HepG2 (cell line): ENCODE data around the gene OSGIN1. TPM values are rescaled to one million over a fixed set of nuclear protein-coding genes. Genes with fewer than 3 reads are reported as not detected.

ENCODE experiments used
- EP300 ChIP-seq, 3 experiments: sonication (generic) in 1 of 3; formaldehyde crosslinking in 1 of 3; IDR thresholded peaks; 2 replicates each; pipeline versions ENCODE4 v1.5.1 to v1.6.1; 2011 to 2020; ENCODE audit warnings: low read depth in 2 of 3, low read length in 2 of 3, borderline replicate concordance in 1 of 3, improper control_type of control experiment in 1 of 3, mild to moderate bottlenecking in 1 of 3, missing genetic modification reagents in 1 of 3, moderate library complexity in 1 of 3
- FOXA1 ChIP-seq, 2 experiments: fragments of 450-650 bp in 1 of 2; sonication (generic) in 1 of 2; formaldehyde crosslinking in 1 of 2; IDR thresholded peaks; 2 replicates each; pipeline versions ENCODE4 v1.4.0 to v1.6.1; 2016 to 2020; ENCODE audit warnings: missing genetic modification reagents in 1 of 2
- FOXO1 ChIP-seq: sonication (generic); formaldehyde crosslinking; IDR thresholded peaks from 2 replicates; pipeline ENCODE4 v1.4.0; 2020; ENCODE audit warnings: missing genetic modification reagents
- MEF2D ChIP-seq: sonication (generic); formaldehyde crosslinking; IDR thresholded peaks from 2 replicates; pipeline ENCODE4 v1.5.1; 2020; ENCODE audit warnings: mild to moderate bottlenecking, missing genetic modification reagents
- NBN ChIP-seq: fragments of 450-650 bp; conservative IDR thresholded peaks from 2 replicates; pipeline ENCODE4 v1.6.1; 2017
- NFE2L2 ChIP-seq: fragments of 150-350 bp; IDR thresholded peaks from 2 replicates; pipeline ENCODE4 v1.6.1; 2014; ENCODE audit warnings: low read length
- SRSF9 ChIP-seq: fragments of 200-400 bp; formaldehyde crosslinking; IDR thresholded peaks from 2 replicates; pipeline ENCODE4 v1.6.1; 2018; ENCODE audit warnings: borderline replicate concordance, mild to moderate bottlenecking, low read depth, low read length; ENCODE audit not compliant: insufficient read depth, poor library complexity, severe bottlenecking
- SRY ChIP-seq: sonication (generic); formaldehyde crosslinking; IDR thresholded peaks from 2 replicates; pipeline ENCODE4 v1.8.0; 2022; ENCODE audit warnings: mild to moderate bottlenecking, missing genetic modification reagents
- TEF ChIP-seq: sonication (generic); formaldehyde crosslinking; IDR thresholded peaks from 2 replicates; pipeline ENCODE4 v1.5.0; 2020; ENCODE audit warnings: missing genetic modification reagents
- THYN1 ChIP-seq: sonication (generic); formaldehyde crosslinking; IDR thresholded peaks from 2 replicates; pipeline ENCODE4 v1.8.1; 2023; ENCODE audit warnings: low read depth, mild to moderate bottlenecking, moderate library complexity, missing genetic modification reagents, borderline replicate concordance
- ZBTB7B ChIP-seq: sonication (generic); formaldehyde crosslinking; IDR thresholded peaks from 2 replicates; pipeline ENCODE4 v1.4.0; 2020; ENCODE audit warnings: missing genetic modification reagents
- ZNF124 ChIP-seq: sonication (generic); formaldehyde crosslinking; IDR thresholded peaks from 2 replicates; pipeline ENCODE4 v1.4.0; 2020; ENCODE audit warnings: missing genetic modification reagents
- ZNF160 ChIP-seq: sonication (generic); formaldehyde crosslinking; IDR thresholded peaks from 2 replicates; pipeline ENCODE4 v1.8.0; 2022; ENCODE audit warnings: mild to moderate bottlenecking, inconsistent platforms, missing genetic modification reagents
- ZNF318 ChIP-seq: sonication (generic); formaldehyde crosslinking; IDR thresholded peaks from 2 replicates; pipeline ENCODE4 v1.4.0; 2020; ENCODE audit warnings: mild to moderate bottlenecking, missing genetic modification reagents
- ZNF33B ChIP-seq: sonication (generic); formaldehyde crosslinking; IDR thresholded peaks from 2 replicates; pipeline ENCODE4 v1.5.1; 2020; ENCODE audit warnings: mild to moderate bottlenecking, missing genetic modification reagents
- ZNF451 ChIP-seq: sonication (generic); formaldehyde crosslinking; IDR thresholded peaks from 2 replicates; pipeline ENCODE4 v1.5.0; 2020; ENCODE audit warnings: mild to moderate bottlenecking, missing genetic modification reagents
- ZNF607 ChIP-seq: sonication (generic); formaldehyde crosslinking; IDR thresholded peaks from 2 replicates; pipeline ENCODE4 v1.5.1; 2020; ENCODE audit warnings: missing genetic modification reagents, mild to moderate bottlenecking, borderline replicate concordance
- ZNF7 ChIP-seq: IDR thresholded peaks from 2 replicates; pipeline ENCODE4 v1.6.1; 2016; ENCODE audit warnings: missing biosample characterization, missing genetic modification reagents
- ZNF720 ChIP-seq: sonication (generic); formaldehyde crosslinking; IDR thresholded peaks from 2 replicates; pipeline ENCODE4 v1.4.0; 2020; ENCODE audit warnings: missing genetic modification reagents
- ZNF737 ChIP-seq: sonication (generic); formaldehyde crosslinking; IDR thresholded peaks from 2 replicates; pipeline ENCODE4 v1.5.0; 2020; ENCODE audit warnings: missing genetic modification reagents, mild to moderate bottlenecking, borderline replicate concordance
- ZSCAN25 ChIP-seq: sonication (generic); formaldehyde crosslinking; IDR thresholded peaks from 2 replicates; pipeline ENCODE4 v1.8.0; 2022; ENCODE audit warnings: mild to moderate bottlenecking, missing genetic modification reagents
- polyA plus RNA-seq, 8 experiments: library from polyadenylated mRNA; depleted of rRNA in 3 of 8; stranded (reverse) in 7 of 8; unstranded in 1 of 8; fragments of >200 nt; fragmentation: Illumina TruSeq in 4 of 8; extraction: Trizol in 4 of 8; gene quantifications; 2 replicates each; pipeline versions ENCODE4 v1.2.1 to v1.2.3, GENCODE V29; 2011 to 2016; ENCODE audit warnings: low read depth in 4 of 8, missing spikeins in 1 of 8, mixed read lengths in 1 of 8; ENCODE audit not compliant: insufficient read depth in 1 of 8
- total RNA-seq, 5 experiments: library from RNA; depleted of rRNA; stranded (reverse); fragments of >200 nt; fragmentation: Illumina TruSeq; extraction: Trizol; gene quantifications; 2 replicates each; pipeline ENCODE4 v1.2.3, GENCODE V29; 2016; ENCODE audit warnings: low read depth in 1 of 5

OSGIN1 gene
- total and polyA plus RNA-seq, 2 of the 13 experiments (the other 11 are each of a cell fraction or from before 2014, with no cell fraction given): 20.5 to 27.1 TPM

- no peak for TF ChIP-seq ZNF318 (CRISPR knock-in tag)
- peak; percentile 98 for TF ChIP-seq NFE2L2
- TF ChIP-seq ZNF7 (CRISPR knock-in tag): no peak
- TF ChIP-seq ZNF720: no peak
- no peak for TF ChIP-seq ZNF160 (CRISPR knock-in tag)
- TF ChIP-seq TEF (CRISPR knock-in tag): peak; percentile 67; the same call in 1 of the 2 replicates
- 0 out of 2 replicates have a peak, but pooled peaks have one; percentile 32 for TF ChIP-seq THYN1 (CRISPR knock-in tag)
- TF ChIP-seq NBN: no peak
- peak; percentile 80; the same call in 1 of the 2 replicates for TF ChIP-seq SRY (CRISPR knock-in tag)
- peak; percentile 83 for TF ChIP-seq ZBTB7B (CRISPR knock-in tag)
- TF ChIP-seq ZNF33B (CRISPR knock-in tag): no peak
- peak; percentile 81 to 85 for TF ChIP-seq EP300 (IDR thresholded peaks at IDR 0.05; ENCODE audit: low read depth in 2 of 2, low read length in 2 of 2)
- peak; percentile 72; the same call in 1 of the 2 replicates for TF ChIP-seq EP300 (CRISPR knock-in tag; IDR thresholded peaks at IDR 0.05; ENCODE audit: borderline replicate concordance)
- TF ChIP-seq ZNF451 (CRISPR knock-in tag): no peak
- no peak for TF ChIP-seq ZNF737
- 0 out of 2 replicates have a peak, but pooled peaks have one; percentile 71 for TF ChIP-seq ZSCAN25 (CRISPR knock-in tag)
- TF ChIP-seq ZNF124 (CRISPR knock-in tag): no peak
- TF ChIP-seq SRSF9: no peak
- TF ChIP-seq FOXA1 (IDR thresholded peaks at IDR 0.05): no peak
- TF ChIP-seq FOXA1 (CRISPR knock-in tag; IDR thresholded peaks at IDR 0.05): no peak; the same call in 1 of the 2 replicates
- 0 out of 2 replicates have a peak, but pooled peaks have one; percentile 56 for TF ChIP-seq ZNF607 (CRISPR knock-in tag)
- peak; percentile 32; the same call in 1 of the 2 replicates for TF ChIP-seq FOXO1 (CRISPR knock-in tag)
- TF ChIP-seq MEF2D (CRISPR knock-in tag): peak; percentile 83
Observed at GRCh38 chr16:83952940-83953795, at the start of gene OSGIN1 (continued).
